B cell (primary cell): ENCODE measurements around the gene NPR2. TPM values are rescaled to one million over a fixed set of nuclear protein-coding genes. Genes with fewer than 3 reads are reported as not detected.

Experiments
- ATAC-seq: fragments of 200-7000 bp; cut with Tn5 transposase; one replicate; pipeline ENCODE4 v1.10.0; 2021; ENCODE audit warnings: low read depth, mild to moderate bottlenecking, moderate number of reproducible peaks, moderate library complexity
- CTCF ChIA-PET: fragments of 350-600 bp; sonication (Branson Sonifier 250); formaldehyde crosslinking; loops from one replicate; lab custom pipeline; 2021; ENCODE audit warnings: antibody characterized with exemption, inconsistent platforms; lab: Charles Lee
- POLR2A ChIA-PET: fragments of 350-600 bp; sonication (Branson Sonifier 250); formaldehyde crosslinking; loops from one replicate; lab custom pipeline; 2021; ENCODE audit warnings: antibody characterized with exemption; lab: Charles Lee
- DNase-seq: peaks from one replicate; pipeline ENCODE4 v3.0.0; 2013
- H2AFZ ChIP-seq: 2 replicates; pipeline ENCODE4 v1.6.1; 2012; ENCODE audit warnings: mild to moderate bottlenecking, low read depth, low read length; ENCODE audit not compliant: insufficient read depth, poor library complexity, severe bottlenecking
- H3K27ac ChIP-seq, 2 donors: 1 replicate in 1 of 2; 2 replicates in 1 of 2; pipeline ENCODE4 v1.5.1; 2012 to 2013; ENCODE audit warnings: low read length in 2 of 2, mild to moderate bottlenecking in 2 of 2, moderate library complexity in 1 of 2
- H3K27me3 ChIP-seq, 4 experiments: fragments of 200-600 bp in 1 of 4; sonication (generic) in 1 of 4; replicated peaks in 1 of 4; 1 replicate in 2 of 4; 2 replicates in 2 of 4; pipeline versions ENCODE4 v1.6.1 to v1.7.0; 2013 to 2016; ENCODE audit warnings: low read length in 3 of 4, mild to moderate bottlenecking in 2 of 4, mixed read lengths in 1 of 4, moderate library complexity in 1 of 4; ENCODE audit not compliant: insufficient read depth in 4 of 4, control insufficient read depth in 3 of 4; ENCODE audit errors: control extremely low read depth in 1 of 4
- H3K36me3 ChIP-seq, 2 experiments: replicated peaks in 1 of 2; 1 replicate in 1 of 2; 2 replicates in 1 of 2; pipeline versions ENCODE4 v1.6.1 to v1.7.1; 2013; ENCODE audit warnings: low read length in 1 of 2; ENCODE audit not compliant: insufficient read depth in 2 of 2, control insufficient read depth in 1 of 2; ENCODE audit errors: control extremely low read depth in 1 of 2, extremely low read depth in 1 of 2
- H3K4me1 ChIP-seq, 2 donors: fragments of 200-600 bp in 1 of 2; sonication (generic) in 1 of 2; 1 replicate in 1 of 2; 2 replicates in 1 of 2; pipeline versions ENCODE4 v1.5.1 to v1.6.1; 2013 to 2017; ENCODE audit warnings: low read length in 2 of 2; ENCODE audit not compliant: control insufficient read depth in 2 of 2, insufficient read depth in 2 of 2
- H3K4me2 ChIP-seq: replicated peaks from 2 replicates; pipeline ENCODE3; 2012; ENCODE audit warnings: mild to moderate bottlenecking, low read depth, low read length; ENCODE audit not compliant: poor library complexity, severe bottlenecking
- H3K4me3 ChIP-seq, 5 experiments: fragments of 200-600 bp in 1 of 5; sonication (generic) in 1 of 5; 1 replicate in 3 of 5; 2 replicates in 2 of 5; pipeline versions ENCODE4 v1.5.1 to v1.7.0; 2011 to 2016; ENCODE audit warnings: low read length in 4 of 5, mild to moderate bottlenecking in 4 of 5, low read depth in 2 of 5, control low read depth in 1 of 5, moderate library complexity in 1 of 5; ENCODE audit not compliant: insufficient read depth in 1 of 5; ENCODE audit errors: control extremely low read depth in 1 of 5, extremely low read depth in 1 of 5
- H3K79me2 ChIP-seq: fragments of 200-600 bp; sonication (generic); one replicate; pipeline ENCODE4 v1.6.0; 2016; ENCODE audit warnings: low read length; ENCODE audit not compliant: control insufficient read depth, insufficient read depth
- H3K9ac ChIP-seq: fragments of 200-600 bp; sonication (generic); 2 replicates; pipeline ENCODE4 v1.6.1; 2017; ENCODE audit warnings: mild to moderate bottlenecking, low read length, moderate library complexity
- H3K9me3 ChIP-seq, 3 donors: one replicate each; pipeline versions ENCODE4 v1.6.1 to v1.7.1; 2013; ENCODE audit warnings: low read length in 2 of 3; ENCODE audit not compliant: control insufficient read depth in 2 of 3, insufficient read depth in 1 of 3; ENCODE audit errors: control extremely low read depth in 1 of 3
- H4K20me1 ChIP-seq: 2 replicates; pipeline ENCODE4 v1.6.0; 2012; ENCODE audit warnings: mild to moderate bottlenecking, low read length; ENCODE audit not compliant: insufficient read depth, control insufficient read depth, poor library complexity, severe bottlenecking
- H3K27ac Mint-ChIP-seq: one replicate; pipeline ENCODE4 v1.8.0; 2021; ENCODE audit warnings: mixed read lengths
- H3K27me3 Mint-ChIP-seq: one replicate; pipeline ENCODE4 v1.8.0; 2021; ENCODE audit warnings: mixed read lengths
- H3K4me1 Mint-ChIP-seq: one replicate; pipeline ENCODE4 v1.8.0; 2021; ENCODE audit warnings: mixed read lengths
- H3K4me3 Mint-ChIP-seq: one replicate; pipeline ENCODE4 v1.8.0; 2021; ENCODE audit warnings: mixed read lengths
- H3K9me3 Mint-ChIP-seq: one replicate; pipeline ENCODE4 v1.8.0; 2022; ENCODE audit warnings: mixed read lengths; ENCODE audit not compliant: insufficient read depth
- CTCF ChIP-seq: fragments of 200-600 bp; IDR thresholded peaks from one replicate; pipeline ENCODE4 v1.8.0; 2022; ENCODE audit warnings: antibody characterized with exemption, mild to moderate bottlenecking
- EZH2 ChIP-seq: IDR thresholded peaks from 2 replicates; pipeline ENCODE4 v1.6.1; 2012; ENCODE audit warnings: borderline replicate concordance, low read depth, mild to moderate bottlenecking, moderate library complexity, low read length; ENCODE audit not compliant: insufficient read depth, poor library complexity, severe bottlenecking
- WGBS: methylation state at CpG from one replicate; pipeline ENCODE4 v1.1.5; 2013; ENCODE audit warnings: missing lambda C conversion rate; ENCODE audit not compliant: insufficient coverage; 5-methylcytosine and 5-hydroxymethylcytosine counted together
- intact Hi-C: fragments of 100-400 bp; cut with micrococcal nuclease; formaldehyde crosslinking; loops from one replicate; pipeline ENCODE4 v1.10.0; 2022
- polyA plus RNA-seq: library from polyadenylated mRNA; depleted of rRNA; stranded (reverse); fragments of >200 nt; gene quantifications from 2 replicates; pipeline ENCODE4 v1.2.3, GENCODE V29; 2012
- total RNA-seq, 2 donors: library from RNA; stranded (reverse); fragments of 120-200 nt in 1 of 2; gene quantifications; 1 replicate in 1 of 2; 2 replicates in 1 of 2; pipeline versions ENCODE4 v1.2.3 to v1.2.4, GENCODE V29; 2013 to 2022

The NPR2 gene
- total and polyA plus RNA-seq, 2 donors (not counting 1 experiment from before 2014, with no cell fraction given), result 7.6 to 8.0 TPM

GRCh38 chr9:35827486-35827885 lies 36.1 kb downstream of the NPR2 start:
- Histone ChIP-seq H2AFZ (no peak overlapping the region), H4K20me1 (no peaks in the 10 kb centered on the region), H3K27me3 (no peaks in the 10 kb centered on the region), H3K4me2 (no peak overlapping the region), H3K27ac (no peak overlapping the region), H3K4me3 (no peak overlapping the region), H3K36me3 (no peaks in the 10 kb centered on the region), H3K9ac (no peak overlapping the region), H3K9me3 (no peaks in the 10 kb centered on the region), H3K4me1 (peaks cover 13 to 23% of the 10 kb centered on the region in 2 donors), H3K79me2 (peaks cover 6% of the 10 kb centered on the region)
- ATAC-seq (no peak), DNase-seq (no peak)
- Mint-ChIP-seq H3K27me3 (no peaks in the 10 kb centered on the region), H3K9me3 (no peaks in the 10 kb centered on the region), H3K27ac (no peak overlapping the region), H3K4me1 (peaks cover 30% of the 10 kb centered on the region), H3K4me3 (peak overlapping the region; percentile 18)
- ChIA-PET CTCF (interaction anchor here (0.7 to 6.0 kb wide), 17 partner anchors 10 to 180 kb away, joined by 3 to 141 read pairs (median 11); partner anchors contain the start of genes HINT2 and SPAG8), POLR2A (interaction anchor here (0.7 kb wide), 1 partner anchor 756 kb away, joined by 3 read pairs; no protein-coding TSS in a partner anchor)
- no CpG with 5 or more reads among the region's 3 CpGs for WGBS
- intact Hi-C loops, result loop anchor here (5.0 kb wide), 2 partner anchors 170 to 710 kb away; partner anchors contain the start of genes ATOSB, CCDC107 and RMRP
- TF ChIP-seq EZH2 (no peak), CTCF (no peak)

DNA sequence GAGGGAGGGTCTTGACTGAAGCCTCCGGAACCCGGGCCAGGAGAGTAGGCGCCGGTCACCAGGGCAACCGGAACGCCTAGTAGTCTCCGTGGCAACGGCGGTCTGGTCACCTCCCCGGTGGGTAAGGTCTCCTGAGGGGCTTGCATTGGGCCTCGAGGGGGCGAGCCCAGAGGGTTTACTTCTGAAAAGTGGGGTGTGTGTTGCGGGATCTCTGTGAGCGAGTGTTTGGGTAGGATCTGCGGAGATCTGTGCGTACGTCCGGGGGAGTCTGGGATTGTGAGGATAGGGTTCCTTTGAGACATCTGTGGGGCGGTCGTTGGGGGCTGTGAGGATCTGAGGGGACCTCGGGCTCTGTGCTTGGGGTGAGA lies 37.3 kb downstream of the NPR2 start, which contains the start of gene FAM221B:
Gene FAM221B (minus strand): TSS at position 17 of the 368 bp plus-strand sequence. CDS start 2,571 bp downstream, outside the sequence.
- Histone ChIP-seq H3K27ac (peak within 1 kb of the TSS; percentile 60 to 78), H2AFZ (peak within 1 kb of the TSS; percentile 99), H3K9me3 (no peaks in the 10 kb centered on the region), H3K4me2 (peak within 1 kb of the TSS; percentile 96), H4K20me1 (no peaks in the 10 kb centered on the region), H3K36me3 (no peaks in the 10 kb centered on the region), H3K4me1 (peaks cover 19 to 30% of the 10 kb centered on the region in 2 donors), H3K9ac (peak within 1 kb of the TSS; percentile 86), H3K27me3 (no peaks in the 10 kb centered on the region), H3K79me2 (peaks cover 6% of the 10 kb centered on the region), H3K4me3 (peak within 1 kb of the TSS; percentile 32 to 80 (median 78))
- Mint-ChIP-seq H3K27me3 (no peaks in the 10 kb centered on the region), H3K4me1 (peaks cover 39% of the 10 kb centered on the region), H3K27ac (peak within 1 kb of the TSS; percentile 89), H3K4me3 (peak within 1 kb of the TSS; percentile 96), H3K9me3 (no peaks in the 10 kb centered on the region)
- TF ChIP-seq CTCF (no peak), EZH2 (no peak)
- ChIA-PET POLR2A (interaction anchor here (0.9 to 1.1 kb wide), 3 partner anchors 17 to 80 kb away, joined by 3 read pairs; partner anchors contain the start of gene SPAG8), CTCF (interaction anchor here (0.6 to 6.0 kb wide), 9 partner anchors 8 to 218 kb away, joined by 3 to 141 read pairs (median 4); partner anchors contain the start of genes HINT2 and SPAG8)
- DNase-seq (no peak), ATAC-seq (peak; percentile 6)
- WGBS, result 3% methylated on average over 21 of the region's 21 CpGs
- intact Hi-C loops, result loop anchor here (1.0 to 5.0 kb wide), 5 partner anchors 13 to 711 kb away; partner anchors contain the start of genes ATOSB, CCDC107, HINT2 and RMRP
